Activated CD8-positive, alpha-beta T cell treated with anti-CD3 and anti-CD28 coated beads for 36 hours (primary cell): ENCODE data around the gene CYB5A. TPM values are rescaled to one million over a fixed set of nuclear protein-coding genes. Genes with fewer than 3 reads are reported as not detected.
A peak's percentile ranks its signal among the peaks of the same experiment; 100 is the strongest.

Experiments used
- ATAC-seq: fragments of 200-7000 bp; cut with Tn5 transposase; one replicate; pipeline ENCODE4 v1.10.0; 2021; ENCODE audit warnings: mild to moderate bottlenecking, moderate library complexity
- CTCF ChIA-PET: fragments of 350-600 bp; sonication (Branson Sonifier 250); formaldehyde crosslinking; loops from one replicate; lab custom pipeline; 2021; ENCODE audit warnings: antibody characterized with exemption; lab: Charles Lee
- POLR2A ChIA-PET: fragments of 350-600 bp; sonication (Branson Sonifier 250); formaldehyde crosslinking; loops from one replicate; lab custom pipeline; 2021; ENCODE audit warnings: antibody characterized with exemption; lab: Charles Lee
- DNase-seq: peaks from one replicate; pipeline ENCODE4 v3.0.0-alpha.2; 2020
- H3K27ac Mint-ChIP-seq: one replicate; pipeline ENCODE4 v1.8.0; 2021; ENCODE audit warnings: mild to moderate bottlenecking, mixed read lengths
- H3K27me3 Mint-ChIP-seq: one replicate; pipeline ENCODE4 v1.8.0; 2021; ENCODE audit warnings: mixed read lengths
- H3K36me3 Mint-ChIP-seq: one replicate; pipeline ENCODE4 v1.8.0; 2021; ENCODE audit warnings: low read depth, mixed read lengths
- H3K4me1 Mint-ChIP-seq: one replicate; pipeline ENCODE4 v1.8.0; 2021; ENCODE audit warnings: low read depth, mixed read lengths
- H3K4me3 Mint-ChIP-seq: one replicate; pipeline ENCODE4 v1.8.0; 2021; ENCODE audit warnings: mild to moderate bottlenecking, moderate library complexity, mixed read lengths
- H3K9me3 Mint-ChIP-seq: one replicate; pipeline ENCODE4 v1.8.0; 2021; ENCODE audit warnings: mixed read lengths
- intact Hi-C: fragments of 100-400 bp; cut with micrococcal nuclease; formaldehyde crosslinking; loops from one replicate; pipeline ENCODE4 v1.10.0; 2022
- total RNA-seq, 2 experiments: library from RNA; stranded (reverse); gene quantifications; one replicate each; pipeline ENCODE4 v1.2.3, GENCODE V29; 2021
- TF ChIP-seq, protein P1 (sequence below): fragments of 200-600 bp; IDR thresholded peaks from one replicate; pipeline ENCODE4 v1.8.0; 2022; ENCODE audit warnings: antibody characterized with exemption, mild to moderate bottlenecking

The CYB5A gene
- total RNA-seq, 2 experiments from 2014 or later = 60.2 to 62.4 TPM

DNA sequence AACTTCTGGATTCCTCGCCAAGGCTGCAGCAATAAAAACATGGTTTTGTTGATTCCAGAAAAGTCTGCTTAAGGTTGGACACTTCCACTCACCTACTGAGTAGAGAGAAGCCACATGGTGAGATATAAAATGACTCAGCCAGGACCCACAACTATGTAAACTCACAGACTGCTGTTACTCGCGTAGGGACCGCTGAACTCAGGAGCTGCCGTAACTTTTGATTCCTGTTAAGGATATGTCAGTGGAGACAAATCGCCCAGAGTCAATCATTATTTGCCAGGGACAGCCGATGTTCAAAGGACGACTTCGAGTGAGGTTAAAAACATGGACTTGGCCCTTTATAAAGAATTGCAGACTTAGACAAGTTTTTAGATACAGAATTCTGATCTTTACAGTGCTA lies 25.6 kb downstream of the CYB5A start:
- CTCF ChIA-PET = no interaction called here
- H3K27ac Mint-ChIP-seq = no peak overlapping the region

DNA sequence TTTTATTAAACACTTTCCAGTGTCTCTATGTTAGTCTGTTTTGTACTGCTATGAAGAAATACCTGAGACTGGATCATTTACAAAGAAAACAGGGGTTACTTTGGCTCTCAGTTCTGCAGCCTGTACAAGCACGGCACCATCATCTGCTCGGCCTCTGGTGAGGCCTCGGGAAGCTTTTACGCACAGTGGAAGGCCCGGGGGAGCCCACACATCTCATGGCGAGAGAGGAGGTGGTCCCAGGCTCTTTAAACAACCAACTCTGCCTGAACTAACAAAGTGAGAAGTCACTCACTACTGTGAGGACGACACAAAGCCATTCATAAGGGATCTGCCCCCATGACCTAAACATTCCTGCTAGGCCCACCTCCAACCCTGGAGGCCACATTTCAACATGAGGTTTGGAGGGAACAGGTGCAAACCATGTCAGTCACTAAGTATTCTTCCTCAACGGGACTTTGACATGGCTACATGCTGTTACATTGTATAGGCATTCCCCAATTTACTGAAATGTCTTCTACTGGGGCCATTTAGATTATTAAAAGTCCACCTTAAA lies 26.1 kb downstream of the CYB5A start:
- peaks cover 7% of the 10 kb centered on the region for H3K36me3 Mint-ChIP-seq
- H3K27me3 Mint-ChIP-seq = no peaks in the 10 kb centered on the region
- ATAC-seq = no peak
- intact Hi-C loops = no loop called here
- H3K27ac Mint-ChIP-seq = no peak overlapping the region
- DNase-seq = no peak
- peaks cover 5% of the 10 kb centered on the region for H3K4me1 Mint-ChIP-seq
- H3K4me3 Mint-ChIP-seq = no peak overlapping the region
- ChIA-PET POLR2A (no interaction called here), CTCF (no interaction called here)
- H3K9me3 Mint-ChIP-seq = no peaks in the 10 kb centered on the region
- TF ChIP-seq, protein P1, sequence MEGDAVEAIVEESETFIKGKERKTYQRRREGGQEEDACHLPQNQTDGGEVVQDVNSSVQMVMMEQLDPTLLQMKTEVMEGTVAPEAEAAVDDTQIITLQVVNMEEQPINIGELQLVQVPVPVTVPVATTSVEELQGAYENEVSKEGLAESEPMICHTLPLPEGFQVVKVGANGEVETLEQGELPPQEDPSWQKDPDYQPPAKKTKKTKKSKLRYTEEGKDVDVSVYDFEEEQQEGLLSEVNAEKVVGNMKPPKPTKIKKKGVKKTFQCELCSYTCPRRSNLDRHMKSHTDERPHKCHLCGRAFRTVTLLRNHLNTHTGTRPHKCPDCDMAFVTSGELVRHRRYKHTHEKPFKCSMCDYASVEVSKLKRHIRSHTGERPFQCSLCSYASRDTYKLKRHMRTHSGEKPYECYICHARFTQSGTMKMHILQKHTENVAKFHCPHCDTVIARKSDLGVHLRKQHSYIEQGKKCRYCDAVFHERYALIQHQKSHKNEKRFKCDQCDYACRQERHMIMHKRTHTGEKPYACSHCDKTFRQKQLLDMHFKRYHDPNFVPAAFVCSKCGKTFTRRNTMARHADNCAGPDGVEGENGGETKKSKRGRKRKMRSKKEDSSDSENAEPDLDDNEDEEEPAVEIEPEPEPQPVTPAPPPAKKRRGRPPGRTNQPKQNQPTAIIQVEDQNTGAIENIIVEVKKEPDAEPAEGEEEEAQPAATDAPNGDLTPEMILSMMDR = no peak

More for the DNA sequence above, 25.6 kb downstream of the CYB5A start:
- POLR2A ChIA-PET = no interaction called here
- Mint-ChIP-seq H3K4me1 (peaks cover 5% of the 10 kb centered on the region), H3K9me3 (no peaks in the 10 kb centered on the region), H3K4me3 (no peak overlapping the region), H3K27me3 (no peaks in the 10 kb centered on the region), H3K36me3 (peaks cover 7% of the 10 kb centered on the region)
- DNase-seq = no peak
- TF ChIP-seq, protein P1 = no peak
- intact Hi-C loops = no loop called here
- ATAC-seq = no peak

GRCh38 chr18:74264303-74265020 lies 27.3 kb downstream of the CYB5A start:
- no peak for ATAC-seq

DNA sequence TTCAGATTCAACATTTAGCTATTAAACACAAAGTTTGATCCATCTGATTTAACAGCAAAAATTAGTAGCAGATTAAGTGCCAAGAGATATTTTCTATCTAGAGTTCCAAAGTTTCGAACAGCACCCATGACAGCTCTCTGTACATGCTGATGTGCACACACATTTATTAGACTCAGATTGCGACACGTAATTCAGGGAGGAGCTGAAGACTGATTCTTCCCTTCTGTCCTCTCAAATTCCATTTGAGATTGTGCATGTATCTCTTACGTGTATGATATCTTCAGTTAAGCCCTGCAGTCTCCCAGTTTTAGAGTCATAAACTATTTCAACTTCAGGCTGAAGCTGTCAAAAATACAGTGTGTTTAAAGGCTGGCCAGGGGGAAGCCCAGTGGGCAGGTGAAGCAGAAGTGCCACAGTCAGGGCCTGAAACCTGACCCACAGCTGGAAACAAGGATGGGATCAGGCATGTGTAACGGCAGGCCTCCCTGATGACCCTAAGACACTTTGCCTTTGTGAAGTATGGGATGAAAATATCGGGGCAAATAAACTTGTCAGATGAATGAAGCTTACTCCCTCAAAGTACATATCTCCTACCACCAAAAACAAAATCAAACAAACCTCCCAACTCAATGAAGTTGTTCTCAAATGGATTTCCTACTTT lies 30.6 kb downstream of the CYB5A start:
- ATAC-seq (no peak), DNase-seq (no peak)
- CTCF ChIA-PET = interaction anchor here (1.5 kb wide), 1 partner anchor 232 kb away, joined by 3 read pairs; no protein-coding TSS in a partner anchor
- Mint-ChIP-seq H3K27me3 (no peaks in the 10 kb centered on the region), H3K36me3 (peaks cover 7% of the 10 kb centered on the region), H3K27ac (no peak overlapping the region), H3K9me3 (no peaks in the 10 kb centered on the region), H3K4me3 (no peak overlapping the region), H3K4me1 (peaks cover 3% of the 10 kb centered on the region)
- TF ChIP-seq, protein P1 = no peak
- intact Hi-C loops = no loop called here
- POLR2A ChIA-PET = no interaction called here

More at GRCh38 chr18:74264303-74265020, 27.3 kb downstream of the CYB5A start:
- Mint-ChIP-seq H3K9me3 (no peaks in the 10 kb centered on the region), H3K4me1 (peaks cover 3% of the 10 kb centered on the region), H3K27me3 (no peaks in the 10 kb centered on the region), H3K36me3 (peaks cover 7% of the 10 kb centered on the region), H3K4me3 (no peak overlapping the region), H3K27ac (no peak overlapping the region)
- TF ChIP-seq, protein P1 = no peak
- intact Hi-C loops = no loop called here
- ChIA-PET POLR2A (no interaction called here), CTCF (interaction anchor here (0.8 to 1.3 kb wide), 2 partner anchors 74 to 78 kb away, joined by 3 read pairs; no protein-coding TSS in a partner anchor)
- peak; percentile 6 for DNase-seq

DNA sequence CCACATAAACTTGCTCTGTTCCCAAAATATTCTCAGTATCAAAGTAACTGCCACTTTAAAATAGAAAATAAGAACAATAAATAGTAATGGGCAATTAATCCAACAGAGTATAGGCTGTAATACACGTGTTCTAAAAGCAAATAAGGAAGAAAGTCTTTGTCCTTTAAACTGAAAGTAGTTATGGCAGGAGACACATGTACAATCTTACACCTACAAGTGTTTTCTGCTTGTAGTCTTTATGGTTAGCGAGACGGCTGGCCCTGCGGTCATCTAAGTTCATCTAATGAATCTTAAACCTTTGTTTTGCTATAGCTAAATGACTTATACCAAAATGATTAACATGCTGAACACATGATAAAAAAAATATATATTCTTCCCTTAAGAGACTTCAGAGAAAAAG lies 32.4 kb downstream of the CYB5A start:
- DNase-seq = no peak

More for the DNA sequence above, 32.4 kb downstream of the CYB5A start:
- Mint-ChIP-seq H3K4me3 (no peak overlapping the region), H3K9me3 (no peaks in the 10 kb centered on the region), H3K27me3 (no peaks in the 10 kb centered on the region), H3K27ac (no peak overlapping the region), H3K4me1 (no peaks in the 10 kb centered on the region), H3K36me3 (peaks cover 10% of the 10 kb centered on the region)
- TF ChIP-seq, protein P1 = no peak
- ChIA-PET POLR2A (no interaction called here), CTCF (interaction anchor here (1.5 kb wide), 1 partner anchor 234 kb away, joined by 3 read pairs; no protein-coding TSS in a partner anchor)
- no peak for ATAC-seq
- intact Hi-C loops = no loop called here
